ENCODE data around the gene SIL1.
"Not testable (repeated sequence)": the region's sequence is repeated elsewhere in the genome, so short reads cannot be mapped to it uniquely, and the experiment has no call there.

Gene SIL1

DNA sequence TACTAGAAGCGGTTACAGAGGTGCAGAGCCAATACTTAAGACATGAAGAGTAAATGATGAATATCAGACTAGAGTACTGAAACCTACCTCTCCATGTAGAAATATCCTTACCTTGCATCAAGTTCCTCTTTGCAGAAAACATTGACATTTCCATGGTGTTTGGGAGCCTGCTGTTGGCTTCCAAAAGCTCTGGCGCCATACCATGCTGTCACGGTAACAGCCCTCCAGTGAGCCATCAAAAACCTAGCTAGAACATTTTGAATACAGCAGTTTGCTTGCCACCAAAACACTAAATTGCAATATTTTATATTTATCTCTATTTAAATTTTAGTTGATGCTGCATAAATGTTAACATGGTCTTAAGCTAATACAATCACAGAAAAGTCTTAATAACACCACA, 179.0 kb downstream of the SIL1 start:
- no peak for DNase-seq

DNA sequence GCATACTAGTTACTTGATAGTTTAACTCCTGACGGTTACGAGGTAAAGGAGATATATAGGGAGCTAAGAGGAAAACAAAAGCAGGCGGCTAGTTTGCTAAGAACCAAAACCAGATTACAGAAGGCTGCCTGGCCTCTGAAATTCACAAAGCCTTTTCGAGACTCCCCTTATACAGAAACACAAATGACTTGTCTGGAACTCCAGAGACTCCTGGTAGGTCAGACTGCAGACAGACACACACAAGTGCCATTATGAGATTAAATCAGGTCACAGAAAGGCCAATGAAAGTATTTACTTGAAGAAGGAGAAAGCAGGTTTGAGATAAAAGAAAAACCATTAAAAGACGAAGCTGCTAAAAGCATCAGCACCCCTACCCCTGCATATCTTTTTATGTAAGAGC, 180.5 kb downstream of the SIL1 start:
- no peak for DNase-seq

DNA sequence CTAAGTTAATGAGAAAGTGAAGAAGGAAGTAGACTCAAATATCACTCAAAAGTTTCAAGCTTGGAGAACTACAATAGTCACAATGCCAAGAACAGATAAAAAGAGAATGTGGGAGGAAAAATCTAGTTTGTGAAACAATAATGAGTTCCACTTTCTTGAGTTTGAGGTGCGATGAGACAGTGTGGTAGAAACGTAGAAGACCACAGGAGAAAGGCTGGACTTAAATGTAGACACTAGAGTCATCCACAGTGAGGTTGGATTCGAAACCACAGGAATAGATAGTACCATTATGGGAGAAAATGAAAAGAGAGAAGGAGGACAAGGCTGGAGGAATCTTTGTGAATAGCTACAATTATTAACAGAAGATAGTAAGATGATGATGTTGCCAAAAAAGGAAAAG, 182.0 kb downstream of the SIL1 start:
- DNase-seq: no peak

DNA sequence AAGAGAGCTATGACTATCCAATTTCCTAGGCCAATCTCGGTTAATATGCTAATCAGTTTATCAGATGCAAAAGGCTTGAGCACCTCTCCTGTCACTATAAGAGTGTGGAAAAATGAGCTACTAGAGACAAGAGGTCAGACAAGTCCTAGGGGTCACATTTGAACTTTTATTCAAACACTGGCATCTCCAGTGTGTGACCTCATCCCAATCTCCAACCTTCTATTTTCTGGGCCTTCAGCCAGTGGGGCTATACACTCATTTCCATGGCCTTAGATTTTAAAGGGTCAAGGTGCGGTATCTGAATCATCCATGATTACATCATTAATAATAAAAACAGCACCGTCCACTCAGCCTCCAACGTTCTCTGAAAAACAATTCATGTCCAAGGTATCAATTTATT, 183.4 kb downstream of the SIL1 start:
- DNase-seq: no peak

DNA sequence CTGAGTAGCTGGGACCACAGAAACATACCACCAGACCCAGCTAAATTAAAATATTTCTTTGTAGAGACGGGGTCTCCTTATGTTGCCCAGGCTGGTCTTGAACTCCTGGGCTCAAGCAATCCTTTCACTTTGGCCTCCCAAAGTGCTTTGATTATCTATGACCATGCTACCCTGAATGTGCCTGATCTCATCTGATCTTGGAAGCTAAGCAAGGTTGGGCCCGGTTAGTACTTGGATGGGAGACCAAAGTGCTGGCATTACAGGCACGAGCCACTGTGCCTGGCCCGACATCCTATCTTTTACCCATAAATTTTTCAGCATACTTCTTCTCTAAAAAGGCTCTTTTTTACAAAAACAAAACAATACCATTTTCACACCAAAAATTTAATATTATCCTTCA, 186.0 kb downstream of the SIL1 start:
- DNase-seq: no peak

DNA sequence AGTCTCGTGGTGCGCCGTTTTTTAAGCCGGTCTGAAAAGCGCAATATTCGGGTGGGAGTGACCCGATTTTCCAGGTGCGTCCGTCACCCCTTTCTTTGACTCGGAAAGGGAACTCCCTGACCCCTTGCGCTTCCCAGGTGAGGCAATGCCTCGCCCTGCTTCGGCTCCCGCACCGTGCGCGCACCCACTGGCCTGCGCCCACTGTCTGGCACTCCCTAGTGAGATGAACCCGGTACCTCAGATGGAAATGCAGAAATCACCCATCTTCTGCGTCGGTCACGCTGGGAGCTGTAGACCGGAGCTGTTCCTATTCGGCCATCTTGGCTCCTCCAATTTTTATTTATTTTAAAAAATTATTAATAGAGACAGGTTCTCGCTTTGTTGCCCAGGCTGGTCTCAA, 187.0 kb downstream of the SIL1 start:
- not testable (repeated sequence) for DNase-seq

DNA sequence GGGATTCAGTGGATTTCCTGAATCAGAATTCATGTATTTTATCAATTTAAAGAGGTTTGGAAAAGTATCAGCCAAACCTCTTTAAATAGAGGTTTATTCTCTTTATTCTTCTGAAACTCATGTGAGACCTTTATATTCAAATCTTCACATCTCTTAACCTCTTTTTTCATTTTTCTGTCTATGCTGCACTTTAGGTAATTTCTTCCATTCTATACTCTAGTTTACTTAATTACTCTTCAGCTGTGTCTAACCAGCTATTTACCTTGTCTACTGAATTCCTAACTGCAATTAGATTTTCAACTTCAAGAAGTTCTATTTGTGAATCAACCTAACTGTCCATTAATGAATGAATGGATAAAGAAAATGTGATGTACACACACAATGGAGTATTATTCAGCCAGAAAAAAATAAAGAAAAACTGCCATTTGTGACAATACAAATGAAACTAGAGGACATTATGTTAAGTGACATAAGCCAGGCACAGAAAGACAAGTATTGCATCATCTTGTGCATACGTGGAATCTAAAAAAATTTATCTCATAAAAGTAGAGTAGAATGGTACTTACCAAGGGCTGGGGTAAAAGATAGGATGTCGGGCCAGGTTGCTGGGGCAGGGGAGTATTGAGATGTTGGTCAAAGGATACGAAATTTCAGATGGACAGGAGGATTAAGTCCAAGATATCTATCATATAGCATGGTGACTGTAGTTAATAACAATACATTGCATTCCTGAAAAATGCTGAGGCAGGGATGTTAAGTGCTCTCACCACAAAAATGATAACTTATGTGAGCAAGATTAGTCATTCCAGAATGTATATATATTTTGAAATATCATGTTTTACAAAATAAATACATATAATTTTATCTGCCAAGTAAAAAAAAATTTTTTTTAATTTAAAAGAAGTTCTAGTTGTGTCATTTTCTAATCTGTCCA, 193.5 kb downstream of the SIL1 start:
- no peak for DNase-seq

DNA sequence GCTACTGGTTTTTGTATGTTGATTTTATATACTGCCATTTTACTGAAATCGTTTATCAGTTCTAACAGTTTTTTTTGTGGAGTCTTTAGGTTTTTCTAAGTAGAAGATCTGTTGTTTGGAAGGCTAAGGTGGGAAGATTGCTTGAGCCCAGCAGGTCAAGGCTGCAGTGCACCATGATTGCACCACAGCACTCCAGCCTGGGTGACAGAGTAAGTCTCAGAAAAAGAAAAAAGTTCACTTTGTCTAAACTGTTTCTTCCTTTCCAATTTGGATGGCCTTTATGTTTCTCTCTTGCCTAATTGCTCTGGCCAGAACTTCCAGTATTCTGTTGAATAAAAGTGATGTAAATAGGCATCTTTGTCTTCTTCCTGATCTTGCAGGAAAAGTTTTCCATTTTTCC, 198.5 kb downstream of the SIL1 start:
- DNase-seq: no peak

DNA sequence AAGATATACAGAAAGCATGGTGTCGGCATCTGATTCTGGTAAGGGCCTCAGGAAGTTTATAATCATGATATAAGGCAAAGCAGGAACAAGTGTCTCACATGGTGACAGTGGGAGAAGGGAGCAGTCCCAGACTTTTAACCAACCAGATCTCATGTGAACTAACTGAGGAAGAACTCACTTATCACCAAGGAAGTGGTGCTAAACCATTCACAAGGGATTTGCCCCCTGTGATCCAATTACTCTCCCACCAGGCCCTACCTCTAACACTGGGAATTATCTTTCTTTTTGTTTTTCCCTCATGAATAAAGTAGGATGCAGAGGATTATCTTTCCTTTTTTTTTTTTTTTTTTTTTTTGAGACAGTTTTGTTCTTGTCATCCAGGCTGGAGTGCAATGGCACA, 199.6 kb downstream of the SIL1 start:
- DNase-seq: no peak

DNA sequence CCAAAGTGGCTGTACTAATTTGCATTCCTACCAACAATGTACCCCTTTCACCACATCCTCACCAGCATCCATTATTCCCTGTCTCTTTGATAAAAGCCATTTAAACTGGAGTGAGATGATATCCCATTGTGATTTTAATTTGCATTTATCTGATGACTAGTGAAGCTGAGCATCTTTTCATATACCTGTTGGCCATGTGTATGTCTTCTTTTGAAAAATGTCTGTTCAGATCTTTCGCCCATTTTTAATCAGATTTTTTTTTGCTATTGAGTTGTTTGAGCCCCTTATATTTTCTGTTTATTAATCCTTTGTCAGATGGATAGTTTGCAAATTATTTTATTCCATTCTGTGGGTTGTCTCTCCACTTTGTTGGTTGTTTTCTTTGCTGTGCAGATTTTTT, 202.0 kb downstream of the SIL1 start:
- DNase-seq: no peak

DNA sequence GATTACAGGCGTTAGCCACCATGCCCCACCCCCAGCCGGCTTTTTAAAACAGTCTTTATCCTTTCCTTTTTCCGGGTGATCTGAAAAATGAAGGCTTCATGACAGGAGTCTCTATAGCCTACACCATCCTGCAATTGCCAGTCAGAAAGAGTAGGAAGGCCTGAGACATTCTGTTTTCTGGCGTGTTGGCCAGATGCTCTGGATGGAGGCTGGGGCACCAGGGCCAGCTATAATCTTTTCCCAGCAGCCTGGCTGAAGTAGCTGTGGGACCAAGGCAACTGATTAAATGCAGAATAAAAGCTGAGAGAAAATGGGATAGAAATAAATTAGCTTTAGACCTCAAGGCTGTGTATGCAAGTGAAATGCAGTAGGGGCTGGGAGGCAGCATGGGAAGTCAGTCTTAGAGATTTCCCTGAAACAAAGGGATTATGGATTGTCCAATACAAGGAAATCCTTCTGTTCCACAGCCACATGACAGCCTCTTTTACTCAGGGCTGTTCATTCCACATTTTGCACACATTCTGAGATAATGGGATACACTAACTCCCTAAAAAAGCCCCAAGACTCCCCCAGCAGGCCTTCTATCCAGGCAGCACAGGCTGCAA, 207.1 kb downstream of the SIL1 start:
- no peak for DNase-seq

DNA sequence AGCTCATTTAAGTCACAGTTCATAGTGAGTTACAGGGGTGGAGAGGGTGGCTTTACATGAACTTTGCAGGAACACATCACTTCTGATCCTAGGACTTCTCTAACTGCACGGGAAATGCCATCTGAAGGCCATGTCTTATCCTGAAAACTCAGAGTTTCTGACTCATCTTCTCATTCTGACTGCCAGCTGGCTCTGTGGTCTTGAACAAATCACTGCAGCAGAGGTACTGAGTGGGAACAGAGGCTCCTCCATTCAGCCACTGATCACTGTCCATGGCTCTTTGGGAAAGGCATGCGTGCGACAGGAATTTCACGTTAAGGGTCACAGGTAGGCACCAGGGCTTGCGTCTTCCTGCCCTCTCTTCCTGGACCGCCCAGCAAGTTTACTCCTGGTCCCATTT, 208.4 kb downstream of the SIL1 start:
- no peak for DNase-seq

DNA sequence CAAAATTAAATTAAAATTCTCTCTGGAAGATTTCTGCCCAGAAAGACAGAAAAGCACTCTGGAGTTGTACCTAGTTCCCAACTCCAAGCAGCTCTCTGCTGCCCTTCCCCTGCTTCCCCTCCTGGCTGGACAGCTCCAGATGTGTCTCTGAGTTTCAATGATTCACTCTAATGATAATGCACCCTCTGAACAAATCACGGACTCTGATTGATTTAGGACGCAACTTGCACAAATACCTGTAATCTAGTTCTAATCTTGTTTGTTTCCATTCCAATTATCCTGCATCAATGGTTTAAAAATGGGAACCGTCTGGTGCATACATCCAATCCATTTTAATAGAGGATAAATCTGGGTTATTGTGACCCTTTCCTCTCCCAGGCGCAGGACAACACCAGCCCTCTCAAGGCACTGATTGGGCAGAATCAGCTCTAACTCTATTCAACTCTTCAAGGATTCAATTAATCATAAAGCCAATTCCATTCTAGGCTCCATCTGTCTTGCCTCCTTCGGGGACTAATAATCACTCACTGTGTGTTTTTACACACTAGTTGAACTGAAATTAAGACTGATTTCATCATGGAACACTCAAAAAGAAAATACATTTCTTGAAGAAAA, 211.9 kb downstream of the SIL1 start:
- DNase-seq: no peak

DNA sequence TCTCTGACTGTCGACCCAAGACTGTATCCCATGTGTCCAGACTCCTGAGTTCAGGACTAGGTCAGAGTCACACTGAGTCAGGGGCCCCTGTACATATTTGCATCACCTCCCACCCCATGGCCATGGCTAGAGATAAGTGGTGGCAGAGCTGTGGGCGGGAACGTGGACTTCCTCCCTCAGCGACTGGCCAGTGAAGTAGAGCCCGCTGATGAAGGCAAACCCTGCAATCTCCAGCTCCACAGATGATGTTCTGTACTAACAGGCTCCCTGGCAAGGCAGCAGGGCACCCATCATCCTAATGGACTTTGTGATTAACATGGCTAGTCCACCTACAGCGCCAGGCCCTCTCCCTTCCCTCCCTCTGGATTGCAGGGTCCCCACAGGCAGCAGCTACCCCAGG, 212.5 kb downstream of the SIL1 start:
- peak; percentile 11 to 21 for DNase-seq

DNA sequence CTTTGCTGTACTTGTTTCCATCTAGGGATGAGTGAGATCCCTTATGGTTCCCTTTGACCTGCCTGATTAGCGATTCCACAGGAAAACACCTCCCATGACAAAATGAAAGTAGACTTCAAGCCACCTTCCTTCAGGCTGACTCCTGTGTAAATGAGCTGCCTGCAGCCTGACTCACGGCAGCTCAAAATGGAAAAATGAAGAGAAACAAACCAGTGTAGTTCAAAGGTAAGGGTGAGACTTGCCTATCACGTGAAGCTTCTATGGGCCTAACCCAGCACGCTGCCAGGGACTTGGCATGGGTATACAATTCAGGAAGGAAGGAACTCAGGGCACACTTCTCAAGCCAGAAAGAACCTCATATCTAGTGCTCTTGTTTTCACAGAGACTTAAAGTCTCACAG, 212.9 kb downstream of the SIL1 start:
- DNase-seq: no peak

DNA sequence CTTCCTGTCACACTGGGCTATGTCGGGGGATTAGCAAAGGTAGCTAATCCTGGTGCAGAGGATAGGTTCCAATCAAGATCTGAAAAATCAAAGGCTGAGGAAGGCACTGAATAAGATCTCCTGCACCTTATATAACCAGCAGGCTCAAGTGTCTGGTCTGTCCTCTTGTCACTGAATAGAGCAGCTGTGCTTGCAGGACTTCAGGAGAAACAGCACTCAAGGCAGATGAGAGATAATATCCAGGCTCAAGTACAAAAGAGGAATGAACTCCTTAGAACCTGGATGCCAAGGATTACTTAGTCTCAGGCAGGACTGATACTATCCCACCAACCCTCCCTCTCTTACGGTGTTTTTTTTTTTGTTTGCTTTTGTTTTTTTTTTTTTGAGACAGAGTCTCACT, 214.2 kb downstream of the SIL1 start:
- no peak for DNase-seq

DNA sequence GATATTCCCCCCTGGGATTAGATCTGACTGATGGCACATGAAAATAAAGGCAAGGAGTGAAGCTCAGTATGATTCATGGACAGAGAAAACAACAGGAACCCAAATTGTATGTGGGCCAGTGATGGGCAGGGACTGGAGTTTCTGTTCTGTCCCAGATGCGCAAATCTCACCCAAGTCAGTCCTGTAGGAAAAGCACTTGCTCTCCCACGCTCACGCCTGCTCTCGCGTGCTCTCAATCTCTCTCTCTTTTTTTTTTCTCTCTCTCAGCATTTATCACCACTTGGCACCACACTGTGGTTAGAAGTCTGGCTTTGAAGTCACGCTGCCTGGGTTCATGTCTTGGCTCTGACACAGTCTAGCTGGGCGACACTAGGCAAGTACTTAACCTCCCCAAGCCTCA, 216.6 kb downstream of the SIL1 start:
- no peak for DNase-seq

DNA sequence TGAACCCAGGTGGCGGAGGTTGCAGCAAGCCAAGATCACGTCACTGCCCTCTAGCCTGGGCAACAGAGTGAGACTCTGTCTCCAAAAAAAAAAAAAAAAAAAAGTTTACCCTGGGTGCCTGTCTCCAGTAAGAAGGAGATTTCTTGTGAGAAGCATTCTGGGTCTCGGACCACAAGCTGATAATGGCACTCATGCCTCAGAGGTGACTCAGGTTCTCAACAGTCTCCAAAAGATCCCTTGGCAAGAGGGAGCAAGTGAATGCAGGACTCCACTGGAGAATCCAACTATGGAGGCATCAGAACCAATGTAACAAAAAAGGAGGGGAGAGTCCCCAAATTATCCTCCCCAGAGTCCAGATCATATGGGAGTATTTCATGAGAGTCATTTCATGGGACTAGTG, 217.0 kb downstream of the SIL1 start:
- no peak for DNase-seq

DNA sequence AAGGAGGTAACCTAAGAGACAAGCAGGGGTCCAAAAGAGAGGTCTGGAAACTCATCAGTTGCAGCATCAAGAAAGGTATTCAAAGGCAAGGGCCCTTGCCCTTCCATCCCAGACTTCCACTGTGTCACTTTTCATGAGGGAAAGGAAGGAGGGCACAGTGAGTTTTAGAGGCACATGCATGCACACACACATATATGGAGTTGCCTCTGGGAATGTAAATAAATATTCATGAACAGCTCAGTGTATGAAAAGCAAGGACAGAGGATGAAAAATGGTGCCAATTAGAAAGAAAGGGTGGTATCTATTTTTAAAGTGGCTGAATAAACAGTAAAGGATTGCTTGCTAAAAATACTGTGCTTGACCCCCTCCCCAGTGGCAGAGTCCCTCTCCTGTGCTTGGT, 217.7 kb downstream of the SIL1 start:
- DNase-seq: no peak

DNA sequence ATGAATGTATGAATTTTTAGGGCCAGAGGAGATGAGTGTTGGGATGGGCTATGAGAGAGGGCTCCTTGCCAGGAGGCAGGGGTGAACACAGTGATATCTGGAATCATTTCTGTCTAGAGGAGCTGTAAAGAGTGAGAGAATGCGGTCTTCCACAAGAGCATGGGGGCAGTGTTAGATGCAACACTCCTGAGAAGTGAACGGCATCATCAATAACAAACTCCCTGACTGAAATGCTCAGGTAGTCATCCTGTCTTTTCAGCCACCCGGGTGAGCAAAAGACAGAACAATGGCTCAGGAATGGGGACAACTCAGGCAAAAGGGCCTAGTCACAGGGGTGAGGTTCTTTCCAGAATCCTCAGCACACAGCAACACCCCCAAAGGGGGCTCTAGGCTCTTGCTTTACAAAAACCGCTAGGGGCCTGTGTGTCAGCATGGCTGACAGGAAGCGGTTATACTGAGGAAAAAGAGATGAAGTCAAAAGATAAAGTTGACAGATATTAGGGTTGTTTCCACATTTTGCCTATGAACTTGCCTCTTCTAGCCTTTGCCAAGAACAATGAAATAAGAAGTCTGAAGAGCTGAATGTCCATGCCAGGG, 218.4 kb downstream of the SIL1 start:
- no peak for DNase-seq

DNA sequence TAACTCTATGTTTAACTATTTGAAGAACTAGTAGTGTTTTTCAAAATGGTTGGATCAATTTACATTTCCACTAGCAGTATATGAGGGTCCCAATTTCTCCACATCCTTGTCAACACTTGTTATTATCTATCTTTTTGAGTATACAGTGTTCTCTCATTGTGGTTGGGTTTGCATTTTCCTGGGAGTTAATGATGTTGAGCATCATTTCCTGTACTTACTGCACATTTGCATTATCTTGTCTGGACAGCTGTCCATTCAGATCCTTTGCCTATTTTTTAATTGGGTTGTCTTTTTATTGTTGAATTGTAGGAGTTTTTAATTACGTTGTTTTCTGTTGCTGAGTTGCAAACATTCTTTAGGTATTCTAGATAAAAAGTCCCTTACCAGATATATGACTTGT, 219.6 kb downstream of the SIL1 start:
- no peak for DNase-seq

DNA sequence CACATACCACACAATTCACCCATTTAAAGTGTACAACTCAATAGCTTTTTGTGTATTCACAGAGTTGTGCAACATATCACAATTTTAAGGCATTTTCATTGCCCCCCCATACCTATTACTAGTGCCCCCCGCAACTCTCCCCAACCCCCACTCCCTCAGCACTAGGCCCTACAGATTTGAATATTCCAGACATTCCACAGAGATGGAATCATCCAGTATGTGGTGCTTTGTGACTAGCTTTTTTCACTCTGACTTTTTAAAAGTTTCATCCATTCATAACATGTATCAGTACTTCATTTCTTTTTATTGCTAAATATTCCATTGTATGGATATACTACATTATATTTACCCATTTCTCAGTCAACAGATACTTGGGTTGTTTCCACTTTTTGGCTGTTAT, 220.1 kb downstream of the SIL1 start:
- no peak for DNase-seq

DNA sequence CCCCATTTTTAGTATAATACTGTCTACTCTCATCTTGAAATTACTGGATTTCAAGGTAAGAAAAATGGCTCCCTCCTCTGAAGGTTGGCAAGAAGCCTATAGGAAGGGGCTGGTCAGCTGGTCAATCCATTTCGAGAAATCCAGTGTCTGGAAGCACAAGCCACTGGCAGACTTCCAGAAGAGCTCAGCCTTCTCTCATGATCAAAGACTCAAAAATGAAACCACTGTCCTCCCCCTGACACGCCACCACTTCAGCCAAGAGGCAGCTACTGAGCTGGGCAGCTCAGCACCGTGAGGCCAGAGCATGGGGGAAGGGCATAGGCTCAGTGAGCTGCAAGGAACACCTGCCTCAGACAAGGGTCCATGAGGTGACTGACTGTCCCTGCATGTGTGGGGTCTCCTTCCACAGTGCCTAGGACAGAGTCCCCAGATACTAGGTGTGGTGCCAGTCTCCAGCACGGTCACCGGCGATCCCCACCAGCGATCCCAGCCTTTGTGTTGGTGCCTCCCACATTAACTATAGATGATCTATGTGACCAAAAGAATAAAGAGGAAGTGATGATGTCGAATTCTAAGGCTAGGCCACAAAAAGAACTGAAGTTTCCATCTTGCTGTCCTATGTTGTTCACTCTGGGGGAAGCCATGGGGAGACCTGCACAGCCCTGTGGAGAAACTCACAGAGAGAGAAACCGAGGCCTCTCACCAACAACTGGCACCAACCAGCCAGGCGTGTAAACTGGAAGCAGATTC, 222.9 kb downstream of the SIL1 start:
- no peak for DNase-seq
